ENCODE results near the gene ZNF394.

GRCh38 chr7:99541212-99541611, 41.1 kb upstream of the ZNF394 start:
- TF ChIP-seq, protein P1, sequence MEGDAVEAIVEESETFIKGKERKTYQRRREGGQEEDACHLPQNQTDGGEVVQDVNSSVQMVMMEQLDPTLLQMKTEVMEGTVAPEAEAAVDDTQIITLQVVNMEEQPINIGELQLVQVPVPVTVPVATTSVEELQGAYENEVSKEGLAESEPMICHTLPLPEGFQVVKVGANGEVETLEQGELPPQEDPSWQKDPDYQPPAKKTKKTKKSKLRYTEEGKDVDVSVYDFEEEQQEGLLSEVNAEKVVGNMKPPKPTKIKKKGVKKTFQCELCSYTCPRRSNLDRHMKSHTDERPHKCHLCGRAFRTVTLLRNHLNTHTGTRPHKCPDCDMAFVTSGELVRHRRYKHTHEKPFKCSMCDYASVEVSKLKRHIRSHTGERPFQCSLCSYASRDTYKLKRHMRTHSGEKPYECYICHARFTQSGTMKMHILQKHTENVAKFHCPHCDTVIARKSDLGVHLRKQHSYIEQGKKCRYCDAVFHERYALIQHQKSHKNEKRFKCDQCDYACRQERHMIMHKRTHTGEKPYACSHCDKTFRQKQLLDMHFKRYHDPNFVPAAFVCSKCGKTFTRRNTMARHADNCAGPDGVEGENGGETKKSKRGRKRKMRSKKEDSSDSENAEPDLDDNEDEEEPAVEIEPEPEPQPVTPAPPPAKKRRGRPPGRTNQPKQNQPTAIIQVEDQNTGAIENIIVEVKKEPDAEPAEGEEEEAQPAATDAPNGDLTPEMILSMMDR (IDR thresholded peaks at IDR 0.05; ENCODE audit: low read depth, low read length, poor library complexity, severe bottlenecking) = no peak
- no peak for TF ChIP-seq EZH2phosphoT487 (IDR thresholded peaks at IDR 0.05; ENCODE audit: borderline replicate concordance, low read length)
